Activated naive CD8-positive, alpha-beta T cell treated with anti-CD3 and anti-CD28 coated beads, Interleukin-2, amount 50 U/mL, for 16 hours (primary cell): Measurements from ENCODE around the gene KLK8.
"Not testable (repeated sequence)": the region's sequence is repeated elsewhere in the genome, so short reads cannot be mapped to it uniquely, and the experiment has no call there.

Source experiments
- DNase-seq: peaks from one replicate; pipeline ENCODE4 v3.0.0-alpha.2; 2020; ENCODE audit warnings: low read depth, low spot score

KLK8 gene

DNA sequence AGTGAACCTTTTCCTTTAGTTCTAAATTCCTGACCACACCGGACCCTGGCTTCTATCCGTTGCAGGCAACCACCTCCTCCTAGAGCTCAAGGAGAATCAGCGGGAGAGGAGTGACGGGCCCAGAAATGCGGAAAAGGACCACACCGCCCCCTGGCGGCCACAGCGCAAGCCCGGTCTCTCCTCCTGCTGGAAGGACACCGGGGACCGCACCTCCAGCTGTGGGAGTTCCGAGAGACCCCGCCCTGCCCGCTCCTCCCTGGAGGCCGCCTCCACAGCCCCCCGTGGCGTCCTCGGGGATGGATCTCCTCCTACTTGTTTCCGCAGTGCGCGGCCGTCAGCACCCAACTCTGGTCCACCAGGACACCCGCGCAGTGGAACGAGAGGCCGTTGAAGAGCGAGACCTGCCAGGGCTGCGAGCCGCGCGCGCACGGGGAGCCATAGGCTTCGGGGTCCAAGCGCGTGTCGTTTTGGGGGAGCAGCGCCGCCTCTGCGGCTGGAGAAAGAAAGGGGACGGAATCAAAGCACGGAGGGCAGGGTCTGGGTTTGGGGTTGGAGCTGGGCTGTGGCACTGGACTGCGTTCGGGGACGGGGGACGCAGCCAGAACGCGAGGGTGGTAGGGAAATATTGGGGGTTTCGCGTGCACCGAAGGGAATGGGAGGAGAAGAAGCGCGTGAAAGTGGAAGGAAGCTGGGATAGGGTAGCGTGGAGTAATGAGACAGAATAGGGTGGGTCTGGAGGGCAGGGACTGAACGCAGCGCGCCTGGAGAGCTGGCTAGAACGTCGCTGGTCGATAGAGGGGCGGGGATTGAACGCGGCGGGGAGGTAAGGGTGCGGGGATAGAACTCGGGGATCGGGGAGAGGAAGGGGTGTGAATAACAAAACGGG is 15.6 kb upstream of the KLK8 start:
- no peak for DNase-seq

DNA sequence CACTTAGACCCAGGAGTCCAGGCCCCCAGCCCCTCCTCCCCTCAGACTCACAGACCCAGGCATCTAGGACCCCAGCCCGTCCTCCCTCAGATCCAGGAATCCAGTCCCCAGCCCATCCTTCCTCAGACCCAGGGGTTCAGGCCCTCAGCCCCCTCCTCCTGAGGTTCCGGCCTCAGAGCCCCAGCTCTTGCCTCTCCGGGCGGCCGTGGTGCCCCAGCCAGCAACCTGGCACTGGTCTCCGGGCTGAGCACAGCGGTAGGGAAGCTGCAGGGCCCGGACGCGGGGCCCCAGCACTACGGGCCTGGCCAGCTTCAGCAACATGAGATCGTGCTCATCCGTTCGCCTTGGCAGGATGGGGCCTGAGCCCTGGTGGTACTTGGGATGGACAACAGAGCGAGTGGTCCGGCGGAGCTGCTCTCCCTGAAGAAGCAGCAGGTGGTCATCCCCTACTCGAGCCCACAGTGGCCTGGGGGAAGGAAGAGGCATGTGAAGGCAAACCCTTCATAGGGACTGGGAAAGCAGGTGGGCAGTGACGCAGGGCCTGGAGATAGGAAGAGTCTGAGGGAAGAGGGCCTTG is 14.4 kb upstream of the KLK8 start:
- DNase-seq = no peak

DNA sequence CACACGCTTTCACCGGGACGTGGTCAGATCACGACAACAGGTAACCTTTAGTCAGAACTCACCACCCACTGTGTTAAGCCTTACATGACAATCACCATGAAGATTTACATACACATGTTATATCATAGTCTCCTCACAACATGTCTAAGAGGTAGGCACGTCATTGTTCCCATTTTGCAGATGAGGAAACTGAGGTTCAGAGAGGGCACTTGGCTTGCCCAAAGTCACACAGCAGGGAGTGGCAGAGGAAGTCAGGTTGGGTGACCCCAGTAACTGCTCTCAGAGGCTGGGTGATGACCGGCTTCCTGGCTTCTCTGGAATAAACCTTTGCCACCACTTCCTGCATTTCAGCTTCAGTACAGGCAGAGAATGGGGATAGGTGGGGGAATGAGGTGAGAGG is 12.8 kb upstream of the KLK8 start:
- no peak for DNase-seq

DNA sequence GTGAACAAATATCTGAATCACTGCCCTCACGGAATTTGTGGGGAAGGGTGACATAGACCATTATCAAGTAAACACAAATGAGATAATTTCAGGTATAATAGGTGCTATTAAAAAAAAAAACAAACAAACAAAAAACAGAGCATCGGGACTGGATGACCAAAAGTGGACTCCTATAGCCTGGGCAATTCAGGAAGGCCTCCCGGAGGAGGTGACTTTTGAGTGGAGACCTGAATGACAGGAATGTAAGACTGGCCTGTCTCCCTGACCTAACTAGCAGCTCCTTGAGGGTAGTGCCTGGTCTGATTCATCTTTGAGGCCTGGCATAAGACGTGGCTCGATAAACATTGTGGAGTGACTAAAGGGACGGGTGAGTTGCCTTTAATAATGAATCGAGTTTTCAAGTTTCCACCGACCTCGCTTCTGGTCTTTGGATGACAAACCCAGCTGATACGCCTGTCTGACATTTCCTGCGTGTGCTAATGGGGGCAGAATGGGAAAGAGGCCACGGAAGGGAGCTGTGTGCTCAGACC is 11.3 kb upstream of the KLK8 start:
- no peak for DNase-seq

DNA sequence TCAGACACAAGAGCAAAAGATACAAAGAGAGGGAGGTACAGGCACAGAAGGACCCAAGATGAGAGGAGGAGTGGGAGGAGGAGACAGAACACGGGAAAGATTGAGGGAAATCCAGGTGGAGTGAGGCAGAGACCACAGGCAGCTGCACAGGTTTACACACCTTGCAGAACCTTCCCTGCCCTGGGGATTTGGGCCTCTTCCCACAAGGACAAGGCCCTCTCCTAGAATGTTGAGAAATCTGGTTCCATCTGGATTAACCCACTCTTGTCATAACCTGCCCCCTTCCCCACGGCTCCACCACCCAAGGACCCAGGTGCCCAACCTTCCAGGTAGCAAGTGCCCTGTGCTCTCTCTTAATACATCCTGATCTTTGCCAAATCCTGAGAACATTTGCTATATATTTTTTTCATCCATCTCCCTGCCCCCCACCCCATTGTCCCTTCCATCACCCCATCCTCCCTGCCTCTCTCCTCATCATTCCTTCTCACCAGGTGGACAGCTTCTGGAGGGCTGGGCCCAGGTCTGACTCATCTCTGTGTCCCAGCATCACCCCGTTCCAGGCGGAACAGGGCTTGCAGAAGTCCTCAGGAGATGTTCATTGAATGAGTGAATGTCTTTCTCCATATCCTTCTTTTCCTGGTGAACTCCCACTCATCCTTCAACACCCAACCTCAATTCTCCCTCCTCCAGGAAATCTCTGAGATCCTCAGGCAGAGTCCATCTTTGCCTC is 8.8 kb upstream of the KLK8 start:
- no peak for DNase-seq

DNA sequence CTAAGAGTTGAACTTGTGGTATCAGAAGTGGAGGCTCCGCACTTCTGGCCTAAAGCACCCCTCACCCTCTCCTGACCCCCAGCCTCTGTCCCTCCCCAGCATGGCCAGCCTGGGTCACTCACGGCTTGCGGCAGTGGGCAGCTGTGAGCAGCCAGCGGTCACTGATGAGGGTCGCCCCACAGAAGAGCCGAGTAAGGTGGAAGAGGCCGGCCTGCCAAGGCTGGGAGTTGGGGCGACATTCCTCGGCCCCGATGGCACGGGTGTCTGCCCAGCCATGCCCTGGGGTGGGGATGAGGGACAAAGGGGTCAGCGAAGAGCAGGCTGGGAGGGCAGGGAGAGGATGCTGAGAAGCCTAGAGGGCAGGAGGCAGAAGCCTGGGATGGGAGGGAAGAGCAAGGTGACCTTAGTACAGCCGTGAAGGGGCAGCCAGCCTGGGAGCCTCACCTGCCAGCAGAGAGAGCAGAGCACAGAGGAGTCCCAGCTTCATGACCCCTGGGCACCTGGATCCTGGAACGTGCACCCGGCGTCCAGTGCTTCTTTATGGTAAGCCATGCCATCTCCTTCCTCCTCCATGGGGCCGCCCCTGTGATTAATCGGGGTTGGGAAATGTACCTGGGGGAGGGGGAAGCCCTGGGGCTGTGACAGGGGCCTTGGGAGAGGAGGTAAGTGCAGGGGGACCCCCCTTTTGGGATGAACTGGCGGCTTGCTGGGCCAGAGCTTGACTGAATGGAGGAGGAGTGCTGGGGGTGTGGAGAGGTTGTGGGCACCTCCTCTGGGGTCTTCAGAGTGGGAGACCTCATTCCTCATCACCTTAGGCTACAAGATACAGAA is 7.9 kb upstream of the KLK8 start:
- DNase-seq = no peak

DNA sequence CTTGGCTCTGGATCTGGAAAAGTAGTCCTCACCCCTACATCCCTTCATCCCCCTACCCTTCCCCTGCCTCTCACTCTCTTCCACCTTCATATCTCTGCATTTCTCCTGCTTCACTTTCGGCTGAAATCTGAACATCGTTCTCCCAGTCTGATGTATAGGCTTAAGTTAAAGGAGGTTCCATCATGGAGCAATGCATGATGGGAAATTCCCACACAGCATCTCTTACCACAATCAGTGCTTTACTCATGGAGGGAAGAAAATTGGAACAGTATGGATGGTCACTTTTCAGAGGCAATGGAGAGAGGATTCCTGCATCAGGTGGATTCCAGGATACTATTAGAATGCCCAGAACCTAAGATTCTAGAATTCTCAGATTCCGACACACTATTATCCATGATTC is 6.1 kb upstream of the KLK8 start:
- no peak for DNase-seq

DNA sequence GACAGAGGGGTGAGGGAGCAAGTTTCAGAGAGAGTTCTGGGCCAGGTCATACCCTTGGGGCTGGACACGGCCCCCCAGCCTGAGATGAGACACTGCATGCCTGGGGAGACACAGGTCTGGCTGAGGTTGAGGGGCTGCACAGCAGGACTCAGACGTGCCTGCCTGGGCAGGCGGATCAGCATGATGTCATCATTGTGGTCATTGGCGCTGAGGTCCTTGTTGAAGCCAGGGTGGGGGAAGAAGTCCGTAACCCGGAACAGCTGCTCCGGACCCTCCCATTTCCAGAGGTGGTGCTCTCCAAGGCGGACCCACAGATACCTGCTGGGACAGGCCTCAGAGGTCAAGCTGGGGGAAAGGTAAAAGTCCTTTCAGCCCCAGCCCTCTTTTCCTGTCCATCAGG is 5.0 kb upstream of the KLK8 start:
- DNase-seq = no peak

DNA sequence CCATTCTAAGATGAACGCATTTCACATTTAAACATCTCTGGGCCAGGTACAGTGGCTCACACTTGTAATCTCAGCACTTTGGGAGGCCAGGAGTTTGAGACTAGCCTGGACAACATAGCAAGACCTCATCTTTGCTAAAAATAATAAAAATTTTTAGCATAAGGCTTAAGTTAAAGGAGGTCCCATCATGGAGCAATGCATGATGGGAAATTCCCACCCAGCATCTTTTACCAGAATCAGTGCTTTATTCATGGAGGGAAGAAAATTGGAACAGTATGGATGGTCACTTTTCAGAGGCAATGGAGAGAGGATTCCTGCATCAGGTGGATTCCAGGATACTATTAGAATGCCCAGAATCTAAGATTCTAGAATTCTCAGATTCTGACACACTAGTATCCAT is 3.8 kb upstream of the KLK8 start:
- no peak for DNase-seq

DNA sequence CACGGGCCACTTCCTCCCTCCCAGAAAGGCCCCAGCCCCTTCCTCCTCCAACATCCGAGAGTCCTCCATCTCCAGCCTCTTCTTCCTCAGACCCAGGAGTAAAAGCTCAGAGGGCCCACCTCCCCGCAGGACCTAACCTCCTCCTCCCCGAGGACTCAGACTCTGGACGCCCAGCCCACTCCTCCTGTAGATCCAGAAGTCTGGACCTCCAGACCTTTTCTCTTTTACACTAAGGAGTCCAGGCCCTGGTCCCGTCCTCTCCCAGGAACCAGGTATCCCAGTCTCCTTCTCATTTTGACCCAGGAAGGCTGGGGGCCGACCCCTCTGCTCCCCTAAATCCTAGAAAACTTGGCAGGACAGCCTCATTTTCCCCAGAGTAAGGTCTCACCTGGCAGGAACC is 1.9 kb upstream of the KLK8 start:
- no peak for DNase-seq

DNA sequence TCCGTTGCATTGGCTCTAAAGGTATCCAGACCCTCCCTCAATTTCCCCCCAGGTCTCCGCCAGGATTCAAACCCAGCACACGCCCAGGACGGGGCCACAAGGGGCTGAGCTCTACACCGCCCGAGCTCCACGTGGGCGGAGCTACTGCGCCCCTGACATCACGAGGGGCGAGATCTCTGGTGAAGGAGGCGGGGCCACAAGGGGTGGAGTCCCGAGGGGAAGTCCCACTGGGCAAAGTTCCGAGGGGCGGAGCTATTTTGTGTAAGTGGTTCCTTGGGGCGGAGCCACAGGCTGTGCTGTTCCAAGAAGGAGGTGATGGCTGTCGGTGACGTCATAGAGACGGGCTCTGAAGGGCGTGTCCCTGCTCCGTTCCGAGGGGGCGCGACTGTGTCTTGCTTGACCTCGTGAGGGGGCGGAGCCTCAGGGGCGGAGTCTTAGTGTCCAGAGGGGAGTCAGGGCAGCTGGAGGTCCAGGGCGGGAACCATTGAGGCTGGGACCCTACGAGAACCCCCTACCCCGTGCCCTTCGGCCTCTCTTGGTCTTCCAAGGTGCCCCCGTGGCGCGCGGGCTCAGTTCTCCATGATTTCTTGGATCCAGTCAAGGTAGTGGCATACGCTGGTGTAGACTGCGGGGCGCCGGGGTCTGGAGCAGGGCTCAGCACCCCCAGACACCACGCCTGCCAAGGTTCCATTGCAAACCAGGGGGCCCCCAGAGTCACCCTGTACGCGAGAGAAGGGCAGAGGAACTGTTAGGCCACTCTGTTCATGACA is 1.3 kb upstream of the KLK8 start:
- no peak for DNase-seq

DNA sequence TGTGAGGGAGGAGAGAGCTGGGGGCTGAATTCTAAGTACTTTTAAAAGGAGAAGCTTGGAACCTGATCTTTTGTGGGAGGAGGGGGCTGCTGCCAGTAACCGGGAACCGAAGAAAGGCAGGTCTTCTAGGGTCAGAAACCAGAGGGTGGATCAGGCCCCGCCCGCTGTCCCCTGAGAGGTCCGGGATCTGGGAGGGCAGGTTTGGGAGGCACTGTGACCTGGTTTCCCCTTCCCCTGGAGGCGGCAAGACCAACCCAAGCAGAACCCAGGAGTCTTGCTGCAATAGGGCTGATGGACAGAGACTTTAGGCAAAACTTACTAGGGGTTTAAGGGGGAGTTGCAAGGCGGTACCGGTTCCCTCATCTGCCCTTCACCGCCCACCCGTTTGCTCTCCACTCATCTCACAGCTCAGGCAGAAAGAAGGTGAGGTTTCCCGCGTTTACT is 707 bp upstream of the KLK8 start:
- no peak for DNase-seq

DNA sequence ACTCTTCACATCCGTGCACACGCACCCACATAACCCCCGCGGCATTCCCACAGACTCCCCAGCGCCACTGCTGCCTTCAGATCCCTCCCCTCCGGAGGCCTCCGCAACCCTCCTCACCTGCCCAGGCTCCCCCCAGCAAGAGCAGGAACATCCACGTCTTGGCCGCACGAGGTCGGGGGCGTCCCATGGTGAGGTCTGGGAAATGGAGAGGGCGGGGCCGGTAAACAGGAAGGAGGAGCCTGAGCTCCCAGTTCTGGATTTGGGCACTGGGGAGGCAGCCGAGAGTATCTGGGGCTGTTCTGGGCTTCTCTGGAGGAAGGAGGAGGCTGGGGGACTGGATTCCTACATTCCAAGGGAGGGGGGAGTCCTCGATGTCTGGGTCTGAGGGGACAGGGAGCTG is 423 bp downstream of the KLK8 start:
- no peak for DNase-seq

DNA sequence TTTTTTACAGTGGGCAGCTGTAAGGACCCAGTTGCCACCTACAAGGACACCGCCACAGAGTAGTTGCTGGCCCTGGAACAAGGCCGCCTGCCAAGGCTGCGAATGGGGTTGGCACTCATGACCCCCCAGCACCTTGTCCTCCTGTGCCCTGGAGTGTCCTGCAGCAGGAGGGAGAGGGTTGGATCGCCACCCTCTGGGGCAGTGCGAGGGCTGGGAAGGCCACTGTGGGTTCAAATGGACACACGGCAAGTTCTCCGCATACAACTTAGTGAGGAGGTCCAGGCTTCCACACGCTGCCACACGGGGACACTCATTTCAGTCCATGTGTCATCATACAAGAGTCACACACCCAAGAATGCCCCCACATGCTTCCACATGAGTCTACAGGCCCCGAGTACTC is 978 bp downstream of the KLK8 start:
- DNase-seq = no peak

DNA sequence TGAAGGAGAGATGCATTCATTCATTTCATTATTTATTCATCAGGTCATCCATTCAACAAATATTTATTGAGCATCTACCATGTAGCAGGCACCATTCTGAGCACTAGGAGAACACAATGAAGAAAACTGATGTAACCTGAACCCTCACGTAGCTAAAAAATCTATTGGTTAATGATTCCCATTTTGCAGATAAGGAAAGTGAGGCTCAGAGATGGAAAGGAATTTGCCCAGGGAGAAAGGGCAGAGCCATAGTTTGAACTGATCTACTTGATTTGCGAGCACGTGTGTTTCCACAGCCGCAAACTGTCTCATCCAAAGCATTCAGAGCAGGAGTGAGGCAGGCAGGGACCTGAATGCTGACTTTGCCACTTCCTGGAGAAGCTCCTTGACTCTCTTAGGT is 2.7 kb downstream of the KLK8 start:
- DNase-seq = no peak

DNA sequence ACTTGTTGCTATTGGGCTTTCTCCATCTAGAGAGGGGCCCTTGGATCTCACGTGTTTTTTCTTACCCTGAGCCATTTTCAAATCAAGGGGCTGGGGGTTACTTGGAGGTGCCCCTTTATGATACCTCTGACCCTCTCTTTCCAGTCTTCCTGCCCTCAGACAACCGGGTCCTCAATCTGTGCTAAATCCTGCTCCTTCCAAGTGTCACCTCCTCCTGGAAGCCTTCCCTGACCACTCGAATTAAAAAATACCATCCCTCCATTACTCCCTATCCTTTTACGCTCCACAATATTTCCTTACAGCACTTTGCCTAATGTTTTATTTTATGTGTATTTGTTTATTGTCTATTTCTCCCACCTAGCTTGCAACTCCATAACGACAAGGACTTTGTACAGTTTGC is 3.3 kb downstream of the KLK8 start:
- no peak for DNase-seq

DNA sequence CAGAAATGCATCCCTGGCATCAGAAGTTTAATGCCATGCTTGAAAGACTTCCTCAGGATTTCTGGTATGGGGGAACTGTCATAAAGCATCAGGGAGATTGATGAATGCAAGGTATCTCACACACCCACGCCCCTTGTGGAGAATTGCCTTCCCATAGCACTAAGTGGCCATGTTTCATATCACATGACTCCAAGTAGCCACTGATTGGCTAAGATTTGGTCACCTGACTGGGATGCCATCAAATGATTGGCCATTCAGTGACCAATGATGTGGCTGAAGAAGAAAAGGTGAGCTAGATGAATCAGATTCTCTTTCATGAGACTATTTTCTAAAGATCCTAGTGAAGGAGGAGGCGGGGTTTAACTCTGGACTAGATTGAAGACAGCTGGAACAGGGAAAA is 7.3 kb downstream of the KLK8 start:
- DNase-seq = no peak

DNA sequence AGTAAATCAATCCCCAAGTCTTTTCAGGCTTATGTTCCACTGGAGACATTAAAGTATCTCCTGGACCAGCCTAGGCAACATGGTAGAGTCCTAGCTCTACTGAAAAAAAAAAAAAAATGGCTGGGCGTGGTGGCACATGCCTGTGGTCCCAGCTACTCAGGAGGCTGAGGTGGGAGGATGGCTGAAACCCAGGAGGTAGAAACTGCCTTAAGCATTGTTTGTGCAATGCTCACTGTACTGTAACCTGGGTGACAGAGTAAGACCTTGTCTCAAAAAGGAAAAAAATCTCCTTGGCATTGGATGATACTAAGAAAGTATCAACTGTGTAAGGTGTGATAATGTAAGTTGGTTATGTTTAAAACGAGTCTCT is 8.8 kb downstream of the KLK8 start:
- DNase-seq = no peak

DNA sequence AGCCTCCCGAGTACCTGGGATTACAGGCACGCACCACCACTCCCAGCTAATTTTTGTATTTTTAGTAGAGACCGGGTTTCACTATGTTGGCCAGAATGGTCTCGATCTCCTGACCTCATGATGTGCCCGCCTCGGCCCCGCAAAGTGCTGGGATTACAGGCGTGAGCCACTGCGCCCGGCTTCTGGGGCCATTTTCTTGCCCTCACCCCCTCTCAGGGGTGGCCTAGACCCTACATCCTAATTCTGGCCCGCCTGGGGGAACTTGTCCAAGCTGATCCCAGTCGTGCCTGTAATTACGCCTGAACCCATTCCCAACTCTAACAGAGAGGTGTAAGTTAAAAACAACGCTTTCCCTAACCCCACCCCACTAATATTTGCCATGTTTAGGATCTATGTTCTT is 17.0 kb downstream of the KLK8 start:
- DNase-seq = not testable (repeated sequence)

DNA sequence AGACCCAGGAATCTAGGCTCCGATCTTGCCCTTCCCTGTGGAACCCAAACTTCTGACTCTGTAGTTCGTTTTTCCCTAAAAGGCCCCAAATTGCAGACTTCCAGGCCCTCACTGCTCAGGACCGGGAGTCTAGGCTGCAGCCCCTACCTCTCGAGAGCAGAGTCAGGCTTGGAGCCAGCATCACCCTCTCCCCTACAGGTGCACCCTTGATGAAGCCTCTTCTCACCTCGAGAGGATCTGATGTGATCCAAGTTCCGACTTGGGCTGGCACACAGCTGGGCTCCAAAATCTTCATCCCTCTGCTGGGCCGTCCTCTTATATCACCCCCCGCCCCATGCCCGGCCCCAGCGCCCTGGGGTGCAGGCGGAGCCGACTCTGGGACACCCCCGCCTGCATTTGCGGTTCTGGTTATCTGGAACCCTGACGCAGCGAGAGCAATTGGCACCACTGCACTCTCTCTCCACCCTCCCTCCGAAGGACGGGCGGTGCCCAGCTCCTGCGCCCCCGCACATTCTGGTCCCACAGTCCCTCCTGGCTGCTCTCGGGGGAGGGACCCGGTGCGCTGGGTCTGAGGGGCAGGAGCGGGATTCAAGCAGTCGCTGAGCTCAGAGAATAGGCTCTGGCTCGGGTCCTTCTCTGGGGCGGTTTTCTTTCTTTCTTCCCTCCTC is 17.6 kb downstream of the KLK8 start, which contains the start of gene KLK7:
Gene KLK7, minus strand, starts transcription at position 293 of the 668 bp plus-strand sequence. CDS start 1,518 bp downstream, outside the sequence.
- no peak for DNase-seq
